GM12878 (cell line): Measurements from ENCODE around the gene TOLLIP. TPM values are rescaled to one million over a fixed set of nuclear protein-coding genes. Genes with fewer than 3 reads are reported as not detected.

Experiments used
- ATAC-seq: fragments of 200-7000 bp; cut with Tn5 transposase; 3 replicates; pipeline ENCODE4 v1.9.1; 2020; ENCODE audit warnings: mild to moderate bottlenecking, moderate library complexity
- BruUV-seq: library from RNA; stranded (reverse); fragments of 400-500 nt; replicated peaks from 2 replicates; lab custom pipeline; 2021; lab: Mats Ljungman, UMichigan
- CTCF ChIA-PET: fragments of 300-600 bp; sonication (Branson Sonifier 250); formaldehyde crosslinking; extraction: SDS; loops from one replicate; lab custom pipeline; 2021; ENCODE audit warnings: inconsistent platforms; lab: Yijun Ruan, JAX
- POLR2A ChIA-PET: fragments of 350-600 bp; formaldehyde crosslinking; extraction: SDS; loops from one replicate; lab custom pipeline; 2021; ENCODE audit warnings: inconsistent platforms; lab: Charles Lee
- RAD21 ChIA-PET: fragments of 300-600 bp; sonication (Branson Sonifier 250); formaldehyde crosslinking; loops from one replicate; lab custom pipeline; 2023; ENCODE audit warnings: antibody characterized with exemption; ENCODE audit not compliant: unreplicated experiment; lab: Charles Lee
- SMC1A ChIA-PET: fragments of 300-600 bp; sonication (Branson Sonifier 250); formaldehyde crosslinking; loops from one replicate; lab custom pipeline; 2023; ENCODE audit not compliant: unreplicated experiment, uncharacterized antibody; lab: Charles Lee
- DNase-seq: peaks from one replicate; pipeline ENCODE4 v3.0.0-alpha.2; 2011; ENCODE audit warnings: low read depth, low spot score
- FAIRE-seq: peaks from 3 replicates; lab custom pipeline; 2011; peaks lifted over from hg19 to GRCh38; lab: Jason Lieb, UNC
- H2AFZ ChIP-seq: 2 replicates; pipeline ENCODE4 v1.6.0; 2011; ENCODE audit warnings: low read depth, low read length, control low read depth; ENCODE audit not compliant: control insufficient read depth
- H3K27ac ChIP-seq: 2 replicates; pipeline ENCODE4 v1.5.1; 2011; ENCODE audit warnings: control low read depth; ENCODE audit not compliant: control insufficient read depth, insufficient read depth
- H3K27me3 ChIP-seq, 2 experiments: replicated peaks in 1 of 2; 2 replicates each; pipeline versions ENCODE4 v1.6.0 to v1.6.1; 2011; ENCODE audit warnings: low read length in 1 of 2; ENCODE audit not compliant: control insufficient read depth in 2 of 2, insufficient read depth in 2 of 2
- H3K36me3 ChIP-seq, 2 experiments: 2 replicates each; pipeline ENCODE4 v1.5.1; 2011; ENCODE audit warnings: low read length in 1 of 2; ENCODE audit not compliant: control insufficient read depth in 2 of 2, insufficient read depth in 2 of 2
- H3K4me1 ChIP-seq: 2 replicates; pipeline ENCODE4 v1.6.1; 2011; ENCODE audit warnings: mild to moderate bottlenecking, low read length, moderate library complexity, mixed read lengths; ENCODE audit not compliant: control insufficient read depth, insufficient read depth
- H3K4me2 ChIP-seq: 2 replicates; pipeline ENCODE4 v1.6.0; 2011; ENCODE audit warnings: control low read depth; ENCODE audit not compliant: control insufficient read depth, insufficient read depth
- H3K4me3 ChIP-seq: fragments of 200-600 bp; sonication (generic); 2 replicates; pipeline ENCODE4 v1.5.1; 2016
- H3K79me2 ChIP-seq: 2 replicates; pipeline ENCODE4 v1.6.0; 2011; ENCODE audit warnings: low read length; ENCODE audit not compliant: control insufficient read depth, insufficient read depth
- H3K9ac ChIP-seq: 2 replicates; pipeline ENCODE4 v1.8.0; 2011; ENCODE audit warnings: low read length, control low read depth, mixed read lengths; ENCODE audit not compliant: control insufficient read depth, insufficient read depth
- H3K9me3 ChIP-seq: replicated peaks from 3 replicates; pipeline ENCODE4 v1.5.1; 2011; ENCODE audit warnings: mild to moderate bottlenecking, low read length; ENCODE audit not compliant: control insufficient read depth, insufficient read depth
- H4K20me1 ChIP-seq: 2 replicates; pipeline ENCODE4 v1.6.0; 2011; ENCODE audit not compliant: control insufficient read depth, insufficient read depth
- DPF2 ChIP-seq: fragments of 450-650 bp; IDR thresholded peaks from 2 replicates; pipeline ENCODE4 v1.6.1; 2017; ENCODE audit warnings: mild to moderate bottlenecking
- EED ChIP-seq: sonication (generic); IDR thresholded peaks from 2 replicates; pipeline ENCODE4 v1.6.1; 2016; ENCODE audit warnings: antibody characterized with exemption, low read depth
- EGR1 ChIP-seq, 2 experiments: IDR thresholded peaks; 1 replicate in 1 of 2; 2 replicates in 1 of 2; pipeline ENCODE4 v1.6.1; 2011 to 2012; ENCODE audit warnings: low read depth in 2 of 2, low read length in 2 of 2, borderline replicate concordance in 1 of 2, mild to moderate bottlenecking in 1 of 2, moderate library complexity in 1 of 2
- HCFC1 ChIP-seq: fragments of 150-350 bp; IDR thresholded peaks from 2 replicates; pipeline ENCODE4 v1.6.1; 2014; ENCODE audit warnings: low read length
- HDGF ChIP-seq: fragments of 450-650 bp; IDR thresholded peaks from 2 replicates; pipeline ENCODE4 v1.6.1; 2016; ENCODE audit warnings: antibody characterized with exemption
- KAT2A ChIP-seq: conservative IDR thresholded peaks from 2 replicates; pipeline ENCODE4 v1.6.1; 2011; ENCODE audit warnings: low read depth, low read length; ENCODE audit not compliant: control insufficient read depth
- POLR2AphosphoS5 ChIP-seq: IDR thresholded peaks from 2 replicates; pipeline ENCODE4 v1.6.1; 2011; ENCODE audit warnings: mild to moderate bottlenecking, low read length, inconsistent platforms
- RCOR1 ChIP-seq: conservative IDR thresholded peaks from 2 replicates; pipeline ENCODE4 v1.6.1; 2012; ENCODE audit warnings: low read depth, low read length, improper control_type of control experiment
- RFX5 ChIP-seq: IDR thresholded peaks from 2 replicates; pipeline ENCODE4 v1.6.1; 2011; ENCODE audit warnings: low read depth, low read length, improper control_type of control experiment
- SREBF1 ChIP-seq: IDR thresholded peaks from 2 replicates; pipeline ENCODE4 v1.6.1; 2012; ENCODE audit warnings: mild to moderate bottlenecking, low read length
- SUZ12 ChIP-seq: fragments of 200-600 bp; sonication (generic); IDR thresholded peaks from one replicate; pipeline ENCODE4 v1.6.1; 2018; ENCODE audit warnings: antibody characterized with exemption, mild to moderate bottlenecking; ENCODE audit not compliant: unreplicated experiment
- WRNIP1 ChIP-seq: IDR thresholded peaks from 2 replicates; pipeline ENCODE4 v1.6.1; 2011; ENCODE audit warnings: low read depth, low read length, improper control_type of control experiment, borderline replicate concordance
- ZNF384 ChIP-seq: IDR thresholded peaks from 2 replicates; pipeline ENCODE4 v1.6.1; 2012; ENCODE audit warnings: low read depth, mild to moderate bottlenecking, low read length, improper control_type of control experiment, borderline replicate concordance
- ZNF622 ChIP-seq: fragments of 450-650 bp; IDR thresholded peaks from 2 replicates; pipeline ENCODE4 v1.6.1; 2017; ENCODE audit warnings: mild to moderate bottlenecking, inconsistent platforms
- WGBS: methylation state at CpG from one replicate; pipeline ENCODE4 v1.1.6; 2016; ENCODE audit warnings: low lambda C conversion rate; ENCODE audit not compliant: insufficient replicate concordance, insufficient coverage; ENCODE audit errors: missing lambda C conversion rate; 5-methylcytosine and 5-hydroxymethylcytosine counted together
- in situ Hi-C: fragments of 300-500 bp; cut with MboI; formaldehyde crosslinking; loops from 9 replicates; pipeline ENCODE4 v1.14.3; 2018; ENCODE audit warnings: mixed read lengths
- intact Hi-C: fragments of 100-400 bp; cut with micrococcal nuclease; formaldehyde crosslinking; loops from one replicate; pipeline ENCODE4 v1.14.2; 2022; ENCODE audit not compliant: unreplicated experiment
- polyA plus RNA-seq, 11 experiments: library from polyadenylated mRNA; depleted of rRNA in 4 of 11; unstranded in 6 of 11; stranded (reverse) in 5 of 11; fragments of >200 nt; fragmentation: Nextera tagmentation in 4 of 11; fragmentation: Illumina TruSeq in 1 of 11; extraction: Ambion mirVana in 4 of 11; extraction: Trizol in 1 of 11; gene quantifications; 1 replicate in 1 of 11; 2 replicates in 10 of 11; pipeline versions ENCODE4 v1.2.1 to v1.2.3, GENCODE V29; 2011 to 2016; ENCODE audit warnings: inconsistent platforms in 2 of 11, missing spikeins in 2 of 11, low read depth in 1 of 11
- total RNA-seq, 4 experiments: library from RNA; depleted of rRNA in 3 of 4; stranded (reverse); fragments of >200 nt in 3 of 4; fragmentation: Illumina TruSeq in 1 of 4; extraction: Trizol in 1 of 4; gene quantifications; 2 replicates each; pipeline versions ENCODE4 v1.2.1 to v1.2.3, GENCODE V29; 2013 to 2021
- TF ChIP-seq, protein P1 (sequence below): fragments of 450-650 bp; IDR thresholded peaks from 2 replicates; pipeline ENCODE4 v1.6.1; 2014; ENCODE audit warnings: mild to moderate bottlenecking
- TF ChIP-seq, protein P2 (sequence below): IDR thresholded peaks from 2 replicates; pipeline ENCODE4 v1.6.1; 2011; ENCODE audit warnings: low read depth, low read length, improper control_type of control experiment, borderline replicate concordance
- TF ChIP-seq, protein P3 (sequence below): fragments of 450-650 bp; IDR thresholded peaks from 2 replicates; pipeline ENCODE4 v1.6.1; 2018; ENCODE audit warnings: mild to moderate bottlenecking, low read depth, moderate library complexity; ENCODE audit not compliant: partially characterized antibody

TOLLIP gene
- total and polyA plus RNA-seq, 10 of the 15 experiments (the other 5 are each of a cell fraction or from before 2014, with no cell fraction given), result 0.47 to 39.5 (median 21.6) TPM

- TF ChIP-seq ZNF384 (no peak), RCOR1 (no peak)
These were observed 29.8 kb downstream of the TOLLIP start (continued) for GRCh38 chr11:1279674-1280055.

- DNase-seq (no peak), FAIRE-seq (no peak), ATAC-seq (no peak)
- H3K27ac ChIP-seq, result no peak overlapping the region
- no peaks in the 10 kb centered on the region for H3K4me1 ChIP-seq
- H3K4me3 ChIP-seq, result no peak overlapping the region
- no peaks in the 10 kb centered on the region for H3K27me3 ChIP-seq
- H3K4me2 ChIP-seq, result no peak overlapping the region
- ChIA-PET RAD21 (no interaction called here), POLR2A (no interaction called here), SMC1A (no interaction called here), CTCF (no interaction called here)
- TF ChIP-seq KAT2A, result no peak
- TF ChIP-seq RFX5, result no peak
- no peak for TF ChIP-seq POLR2AphosphoS5
- TF ChIP-seq, protein P1, sequence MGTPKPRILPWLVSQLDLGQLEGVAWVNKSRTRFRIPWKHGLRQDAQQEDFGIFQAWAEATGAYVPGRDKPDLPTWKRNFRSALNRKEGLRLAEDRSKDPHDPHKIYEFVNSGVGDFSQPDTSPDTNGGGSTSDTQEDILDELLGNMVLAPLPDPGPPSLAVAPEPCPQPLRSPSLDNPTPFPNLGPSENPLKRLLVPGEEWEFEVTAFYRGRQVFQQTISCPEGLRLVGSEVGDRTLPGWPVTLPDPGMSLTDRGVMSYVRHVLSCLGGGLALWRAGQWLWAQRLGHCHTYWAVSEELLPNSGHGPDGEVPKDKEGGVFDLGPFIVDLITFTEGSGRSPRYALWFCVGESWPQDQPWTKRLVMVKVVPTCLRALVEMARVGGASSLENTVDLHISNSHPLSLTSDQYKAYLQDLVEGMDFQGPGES, result no peak
- no peak for TF ChIP-seq EED
- no peak for TF ChIP-seq WRNIP1
- no peak for TF ChIP-seq SUZ12
- TF ChIP-seq, protein P2, sequence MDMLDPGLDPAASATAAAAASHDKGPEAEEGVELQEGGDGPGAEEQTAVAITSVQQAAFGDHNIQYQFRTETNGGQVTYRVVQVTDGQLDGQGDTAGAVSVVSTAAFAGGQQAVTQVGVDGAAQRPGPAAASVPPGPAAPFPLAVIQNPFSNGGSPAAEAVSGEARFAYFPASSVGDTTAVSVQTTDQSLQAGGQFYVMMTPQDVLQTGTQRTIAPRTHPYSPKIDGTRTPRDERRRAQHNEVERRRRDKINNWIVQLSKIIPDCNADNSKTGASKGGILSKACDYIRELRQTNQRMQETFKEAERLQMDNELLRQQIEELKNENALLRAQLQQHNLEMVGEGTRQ, result no peak
- no peak for TF ChIP-seq SREBF1
- TF ChIP-seq EGR1 (IDR thresholded peaks at IDR 0.05; ENCODE audit: borderline replicate concordance in 1 of 2, low read depth in 2 of 2, low read length in 2 of 2), result no peak
- TF ChIP-seq HDGF, result no peak
- TF ChIP-seq DPF2, result no peak
- TF ChIP-seq ZNF622, result no peak
- no peak for TF ChIP-seq HCFC1
- TF ChIP-seq, protein P3, sequence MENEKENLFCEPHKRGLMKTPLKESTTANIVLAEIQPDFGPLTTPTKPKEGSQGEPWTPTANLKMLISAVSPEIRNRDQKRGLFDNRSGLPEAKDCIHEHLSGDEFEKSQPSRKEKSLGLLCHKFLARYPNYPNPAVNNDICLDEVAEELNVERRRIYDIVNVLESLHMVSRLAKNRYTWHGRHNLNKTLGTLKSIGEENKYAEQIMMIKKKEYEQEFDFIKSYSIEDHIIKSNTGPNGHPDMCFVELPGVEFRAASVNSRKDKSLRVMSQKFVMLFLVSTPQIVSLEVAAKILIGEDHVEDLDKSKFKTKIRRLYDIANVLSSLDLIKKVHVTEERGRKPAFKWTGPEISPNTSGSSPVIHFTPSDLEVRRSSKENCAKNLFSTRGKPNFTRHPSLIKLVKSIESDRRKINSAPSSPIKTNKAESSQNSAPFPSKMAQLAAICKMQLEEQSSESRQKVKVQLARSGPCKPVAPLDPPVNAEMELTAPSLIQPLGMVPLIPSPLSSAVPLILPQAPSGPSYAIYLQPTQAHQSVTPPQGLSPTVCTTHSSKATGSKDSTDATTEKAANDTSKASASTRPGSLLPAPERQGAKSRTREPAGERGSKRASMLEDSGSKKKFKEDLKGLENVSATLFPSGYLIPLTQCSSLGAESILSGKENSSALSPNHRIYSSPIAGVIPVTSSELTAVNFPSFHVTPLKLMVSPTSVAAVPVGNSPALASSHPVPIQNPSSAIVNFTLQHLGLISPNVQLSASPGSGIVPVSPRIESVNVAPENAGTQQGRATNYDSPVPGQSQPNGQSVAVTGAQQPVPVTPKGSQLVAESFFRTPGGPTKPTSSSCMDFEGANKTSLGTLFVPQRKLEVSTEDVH, result no peak
- H3K79me2 ChIP-seq, result no peaks in the 10 kb centered on the region
- BruUV-seq, result no TSS peak
- intact Hi-C loops, result no loop called here
- 97% methylated on average over 39 of the region's 40 CpGs for WGBS
- H3K9me3 ChIP-seq, result no peaks in the 10 kb centered on the region
- H2AFZ ChIP-seq, result no peak overlapping the region
- H4K20me1 ChIP-seq, result no peaks in the 10 kb centered on the region
- H3K36me3 ChIP-seq, result peaks cover 2 to 6% of the 10 kb centered on the region in 2 experiments; a peak in 3 of 4 replicates
- in situ Hi-C loops, result no loop called here
- H3K9ac ChIP-seq, result no peak overlapping the region
These were observed 30.4 kb downstream of the TOLLIP start for GRCh38 chr11:1278766-1279673.
